ENCODE data around the gene KRTAP16-1.
"Not testable (repeated sequence)": the region's sequence is repeated elsewhere in the genome, so short reads cannot be mapped to it uniquely, and the experiment has no call there.

The KRTAP16-1 gene

GRCh38 chr17:41301916-41302901 lies 6.9 kb downstream of the KRTAP16-1 start, which contains the start of gene KRTAP29-1:
Gene KRTAP29-1 (minus strand): TSS chr17:41302851. CDS start chr17:41302851, 0 bp downstream.
- no peak for DNase-seq (ENCODE audit: low read depth in 2 of 2)

- DNase-seq (ENCODE audit: low read depth in 2 of 2): no peak
Measured at GRCh38 chr17:41301204-41301790, 7.8 kb downstream of the KRTAP16-1 start.

GRCh38 chr17:41298458-41299135 lies 10.5 kb downstream of the KRTAP16-1 start:
- no peak for DNase-seq (ENCODE audit: low read depth in 2 of 2)

- no peak for DNase-seq (ENCODE audit: low read depth in 2 of 2)
Measured at GRCh38 chr17:41296846-41297245, 12.3 kb downstream of the KRTAP16-1 start.

GRCh38 chr17:41294016-41294415 lies 15.1 kb downstream of the KRTAP16-1 start:
- no peak for DNase-seq (ENCODE audit: low read depth in 2 of 2)

- no peak for DNase-seq (ENCODE audit: low read depth in 2 of 2)
Measured at GRCh38 chr17:41287050-41287449, 22.1 kb downstream of the KRTAP16-1 start.

GRCh38 chr17:41284546-41284945 lies 24.6 kb downstream of the KRTAP16-1 start:
- no peak for DNase-seq (ENCODE audit: low read depth in 2 of 2)

GRCh38 chr17:41284043-41284442 lies 25.1 kb downstream of the KRTAP16-1 start:
- DNase-seq (ENCODE audit: low read depth in 2 of 2): no peak

- no peak for DNase-seq (ENCODE audit: low read depth in 2 of 2)
Measured at GRCh38 chr17:41278176-41278955, 30.7 kb downstream of the KRTAP16-1 start.

- not testable (repeated sequence) for DNase-seq (ENCODE audit: low read depth in 2 of 2)
Measured at GRCh38 chr17:41275648-41276190, 33.4 kb downstream of the KRTAP16-1 start, which contains the start of gene KRTAP9-7. Gene KRTAP9-7 (plus strand): TSS chr17:41275698. CDS start chr17:41275698, 0 bp downstream.

- DNase-seq (ENCODE audit: low read depth in 2 of 2): no peak
Measured at GRCh38 chr17:41271858-41272257, 37.3 kb downstream of the KRTAP16-1 start.

GRCh38 chr17:41271323-41271722 lies 37.8 kb downstream of the KRTAP16-1 start:
- DNase-seq (ENCODE audit: low read depth in 2 of 2): not testable (repeated sequence)

- no peak for DNase-seq (ENCODE audit: low read depth in 2 of 2)
Measured at GRCh38 chr17:41267711-41268110, 41.4 kb downstream of the KRTAP16-1 start.

GRCh38 chr17:41265078-41265477 lies 44.0 kb downstream of the KRTAP16-1 start, which contains the start of gene KRTAP9-6:
Gene KRTAP9-6 (plus strand): TSS chr17:41265378. CDS start chr17:41265378, 0 bp downstream.
- no peak for DNase-seq (ENCODE audit: low read depth in 2 of 2)

- no peak for DNase-seq (ENCODE audit: low read depth in 2 of 2)
Measured at GRCh38 chr17:41264599-41264998, 44.5 kb downstream of the KRTAP16-1 start.

- DNase-seq (ENCODE audit: low read depth in 2 of 2): no peak
Measured at GRCh38 chr17:41263212-41263611, 45.9 kb downstream of the KRTAP16-1 start.

- no peak for DNase-seq (ENCODE audit: low read depth in 2 of 2)
Measured at GRCh38 chr17:41258406-41258805, 50.7 kb downstream of the KRTAP16-1 start.
